ENCODE data around the gene SCFD2. TPM values are rescaled to one million over a fixed set of nuclear protein-coding genes. Genes with fewer than 3 reads are reported as not detected.

The SCFD2 gene
- total and polyA plus RNA-seq, 2 donors (not counting 3 experiments of a cell fraction or from before 2014, with no cell fraction given), result 12.3 to 22.8 TPM

DNA sequence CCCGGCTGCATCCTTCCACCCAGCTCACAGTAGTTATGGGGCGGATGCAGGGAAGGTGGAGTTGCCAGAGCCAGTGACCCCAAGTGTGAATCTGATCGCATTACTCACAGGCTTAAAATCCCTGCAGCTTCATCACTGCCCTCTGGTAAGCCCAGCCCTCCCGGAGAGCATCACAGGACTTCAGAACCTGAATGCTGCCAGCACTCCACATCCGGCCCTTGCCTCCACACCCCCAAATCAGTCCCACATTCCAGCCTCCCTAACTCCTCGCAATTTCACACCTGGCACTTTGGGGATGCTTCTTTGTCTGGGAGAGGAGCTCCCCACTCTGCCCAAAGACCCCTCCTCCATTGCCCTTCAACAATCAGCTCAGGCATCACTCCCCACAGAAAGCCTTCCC lies 488.2 kb downstream of the SCFD2 start:
- no TSS peak for BruUV-seq (replicated peaks)
- Histone ChIP-seq H3K36me3 (ENCODE audit: control insufficient read depth in 2 of 2, extremely low read depth in 1 of 2, insufficient read depth in 2 of 2, low read length in 2 of 2) (no peaks in the 10 kb centered on the region), H3K4me3 (replicated peaks in 1 of 3; ENCODE audit: insufficient read depth in 1 of 3, low read depth in 1 of 3, low read length in 3 of 3) (no peak overlapping the region), H3K4me2 (ENCODE audit: insufficient read depth, low read length) (no peak overlapping the region), H2AFZ (ENCODE audit: low read depth, low read length) (no peak overlapping the region), H3K27me3 (ENCODE audit: control insufficient read depth in 2 of 2, insufficient read depth in 2 of 2, low read length in 2 of 2) (no peaks in the 10 kb centered on the region), H3K9me3 (replicated peaks; ENCODE audit: control insufficient read depth, insufficient read depth, low read length) (no peaks in the 10 kb centered on the region), H3K79me2 (ENCODE audit: control insufficient read depth, insufficient read depth, low read length) (no peaks in the 10 kb centered on the region), H3K9ac (replicated peaks; ENCODE audit: extremely low read depth, insufficient read depth, low read length) (no peak overlapping the region), H3K27ac (ENCODE audit: insufficient read depth, low read depth, low read length) (no peak overlapping the region), H3K9me1 (replicated peaks; ENCODE audit: control insufficient read depth, extremely low read depth, insufficient read depth, low read length) (no peaks in the 10 kb centered on the region), H4K20me1 (replicated peaks; ENCODE audit: control insufficient read depth, extremely low read depth, insufficient read depth, low read length) (no peaks in the 10 kb centered on the region), H3K4me1 (ENCODE audit: control insufficient read depth, extremely low read depth, insufficient read depth, low read length) (no peaks in the 10 kb centered on the region)
- intact Hi-C loops (cut with micrococcal nuclease) (no loop called here), dilution Hi-C loops (cut with MboI; ENCODE audit: extremely low pct_ligation_motif_present, low sequenced_read_pairs) (no loop called here)
- DNase-seq (ENCODE audit: low read depth, low spot score) (no peak), FAIRE-seq (no peak)
- ChIA-PET CTCF (no interaction called here), POLR2A (no interaction called here)
- no peak for TF ChIP-seq MYC (IDR thresholded peaks at IDR 0.05; ENCODE audit: low read depth, low read length)

DNA sequence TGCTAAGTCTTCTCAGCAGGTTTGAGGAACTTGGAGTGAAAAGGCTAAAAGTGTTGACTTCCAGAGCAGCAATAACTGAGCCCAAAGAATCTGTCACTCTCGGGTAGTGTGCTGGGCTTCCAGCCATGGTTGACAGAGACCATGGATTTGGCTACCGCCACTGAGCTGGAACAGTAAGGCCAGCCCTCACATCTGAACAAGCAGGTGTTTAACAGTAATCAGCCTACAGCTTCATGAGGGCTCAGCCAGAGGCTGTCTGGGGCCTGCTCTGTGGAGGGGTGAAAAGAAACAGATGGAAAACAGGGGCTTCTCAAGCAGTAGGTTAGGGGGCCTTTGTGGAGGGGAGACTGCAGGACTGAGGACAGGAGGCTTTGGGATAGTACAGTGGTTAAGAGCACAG lies 488.8 kb downstream of the SCFD2 start:
- DNase-seq (ENCODE audit: low read depth, low spot score) (no peak), FAIRE-seq (no peak)
- no peak overlapping the region for H3K27ac ChIP-seq (ENCODE audit: insufficient read depth, low read depth, low read length)
- H3K79me2 ChIP-seq (ENCODE audit: control insufficient read depth, insufficient read depth, low read length), result no peaks in the 10 kb centered on the region
- H3K4me1 ChIP-seq (ENCODE audit: control insufficient read depth, extremely low read depth, insufficient read depth, low read length), result no peaks in the 10 kb centered on the region
- no peak overlapping the region for H2AFZ ChIP-seq (ENCODE audit: low read depth, low read length)
- no peaks in the 10 kb centered on the region for H3K9me1 ChIP-seq (replicated peaks; ENCODE audit: control insufficient read depth, extremely low read depth, insufficient read depth, low read length)
- H3K36me3 ChIP-seq (ENCODE audit: control insufficient read depth in 2 of 2, extremely low read depth in 1 of 2, insufficient read depth in 2 of 2, low read length in 2 of 2), result no peaks in the 10 kb centered on the region
- H3K4me3 ChIP-seq (replicated peaks in 1 of 3; ENCODE audit: insufficient read depth in 1 of 3, low read depth in 1 of 3, low read length in 3 of 3), result no peak overlapping the region
- ChIA-PET CTCF (no interaction called here), POLR2A (no interaction called here)
- TF ChIP-seq, protein P1, sequence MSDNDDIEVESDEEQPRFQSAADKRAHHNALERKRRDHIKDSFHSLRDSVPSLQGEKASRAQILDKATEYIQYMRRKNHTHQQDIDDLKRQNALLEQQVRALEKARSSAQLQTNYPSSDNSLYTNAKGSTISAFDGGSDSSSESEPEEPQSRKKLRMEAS (IDR thresholded peaks at IDR 0.05; ENCODE audit: insufficient read depth, insufficient read length), result no peak
- TF ChIP-seq POLR2A (IDR thresholded peaks at IDR 0.05; ENCODE audit: low read depth, low read length), result no peak
- TF ChIP-seq JUN (IDR thresholded peaks at IDR 0.05; ENCODE audit: borderline replicate concordance, insufficient read depth, insufficient read length, low read depth), result no peak
- TF ChIP-seq FOS (IDR thresholded peaks at IDR 0.05; ENCODE audit: borderline replicate concordance, insufficient read depth, low read length), result no peak
- no peak for TF ChIP-seq GATA2 (IDR thresholded peaks at IDR 0.05; ENCODE audit: insufficient read depth, insufficient read length, low read depth, low read length)
- TF ChIP-seq, protein P2, sequence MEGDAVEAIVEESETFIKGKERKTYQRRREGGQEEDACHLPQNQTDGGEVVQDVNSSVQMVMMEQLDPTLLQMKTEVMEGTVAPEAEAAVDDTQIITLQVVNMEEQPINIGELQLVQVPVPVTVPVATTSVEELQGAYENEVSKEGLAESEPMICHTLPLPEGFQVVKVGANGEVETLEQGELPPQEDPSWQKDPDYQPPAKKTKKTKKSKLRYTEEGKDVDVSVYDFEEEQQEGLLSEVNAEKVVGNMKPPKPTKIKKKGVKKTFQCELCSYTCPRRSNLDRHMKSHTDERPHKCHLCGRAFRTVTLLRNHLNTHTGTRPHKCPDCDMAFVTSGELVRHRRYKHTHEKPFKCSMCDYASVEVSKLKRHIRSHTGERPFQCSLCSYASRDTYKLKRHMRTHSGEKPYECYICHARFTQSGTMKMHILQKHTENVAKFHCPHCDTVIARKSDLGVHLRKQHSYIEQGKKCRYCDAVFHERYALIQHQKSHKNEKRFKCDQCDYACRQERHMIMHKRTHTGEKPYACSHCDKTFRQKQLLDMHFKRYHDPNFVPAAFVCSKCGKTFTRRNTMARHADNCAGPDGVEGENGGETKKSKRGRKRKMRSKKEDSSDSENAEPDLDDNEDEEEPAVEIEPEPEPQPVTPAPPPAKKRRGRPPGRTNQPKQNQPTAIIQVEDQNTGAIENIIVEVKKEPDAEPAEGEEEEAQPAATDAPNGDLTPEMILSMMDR (IDR thresholded peaks at IDR 0.05; ENCODE audit: extremely low read depth in 1 of 2, insufficient read depth in 1 of 2, low read depth in 1 of 2, low read length in 2 of 2), result no peak
- no peak for TF ChIP-seq POLR2AphosphoS5 (IDR thresholded peaks at IDR 0.05; ENCODE audit: insufficient read depth, low read depth, low read length)
- no peak for TF ChIP-seq MYC (IDR thresholded peaks at IDR 0.05; ENCODE audit: low read depth, low read length)
- no peak for TF ChIP-seq EZH2 (IDR thresholded peaks at IDR 0.05; ENCODE audit: borderline replicate concordance, low read depth, low read length, severe bottlenecking)
- no peak overlapping the region for H3K4me2 ChIP-seq (ENCODE audit: insufficient read depth, low read length)
- H3K27me3 ChIP-seq (ENCODE audit: control insufficient read depth in 2 of 2, insufficient read depth in 2 of 2, low read length in 2 of 2), result no peaks in the 10 kb centered on the region
- dilution Hi-C loops (cut with MboI; ENCODE audit: extremely low pct_ligation_motif_present, low sequenced_read_pairs) (no loop called here), intact Hi-C loops (cut with micrococcal nuclease) (no loop called here)
- no TSS peak for BruUV-seq (replicated peaks)
- no peak overlapping the region for H3K9ac ChIP-seq (replicated peaks; ENCODE audit: extremely low read depth, insufficient read depth, low read length)
- no peaks in the 10 kb centered on the region for H3K9me3 ChIP-seq (replicated peaks; ENCODE audit: control insufficient read depth, insufficient read depth, low read length)
- H4K20me1 ChIP-seq (replicated peaks; ENCODE audit: control insufficient read depth, extremely low read depth, insufficient read depth, low read length), result no peaks in the 10 kb centered on the region
